NK-92 (cell line): Measurements from ENCODE around the gene LRCOL1.

Experiments used
- DNase-seq: peaks from one replicate; lab custom pipeline; 2025; ENCODE audit not compliant: unreplicated experiment; lab: John Stamatoyannopoulos, UW

The LRCOL1 gene

DNA sequence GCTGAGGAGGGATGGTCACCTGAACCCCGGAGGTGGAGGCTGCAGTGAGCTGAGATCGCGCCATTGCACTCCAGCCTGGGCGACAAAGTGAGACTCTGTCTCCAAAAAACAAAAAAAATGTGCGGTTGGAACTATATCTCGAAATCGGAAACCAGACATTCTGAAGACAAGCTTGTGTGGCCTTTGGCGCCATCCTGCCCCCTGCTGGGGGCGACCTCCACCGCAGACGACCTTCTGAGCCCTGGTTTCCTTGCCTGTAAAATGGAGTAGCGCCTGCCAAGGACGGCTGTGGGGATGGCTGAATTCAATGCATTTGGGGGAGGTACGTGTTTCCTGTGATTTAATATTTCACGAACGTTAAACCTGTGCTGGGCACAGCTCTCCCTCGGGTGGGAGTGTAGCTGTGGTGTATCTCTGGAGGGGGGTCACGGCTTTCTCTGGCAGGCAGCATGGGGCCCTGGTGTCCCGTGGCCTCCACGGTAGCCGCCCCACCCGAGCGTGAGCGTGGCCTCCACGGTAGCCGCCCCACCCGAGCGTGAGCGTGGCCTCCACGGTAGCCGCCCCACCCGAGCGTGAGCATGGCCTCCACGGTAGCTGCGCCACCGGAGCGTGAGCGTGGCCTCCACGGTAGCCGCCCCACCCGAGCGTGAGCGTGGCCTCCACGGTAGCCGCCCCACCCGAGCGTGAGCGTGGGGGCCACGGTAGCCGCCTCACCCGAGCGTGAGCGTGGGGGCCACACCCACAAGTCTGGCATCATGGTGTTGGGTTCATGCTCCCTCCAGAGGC, 55.3 kb downstream of the LRCOL1 start:
- no peak for DNase-seq
